Stimulated activated CD4-positive, alpha-beta T cell treated with anti-CD3 and anti-CD28 coated beads, Interleukin-1b, Interleukin-23, amount 100 ng/mL, for 24 hours (primary cell): ENCODE measurements around the gene DOCK4.

Experiments
- DNase-seq, 4 experiments: peaks; one replicate each; pipeline ENCODE4 v3.0.0-alpha.2; 2020; ENCODE audit warnings: low read depth in 4 of 4, low spot score in 1 of 4

The DOCK4 gene

GRCh38 chr7:112215787-112216186 lies 9.6 kb upstream of the DOCK4 start:
- no peak for DNase-seq

GRCh38 chr7:112214883-112215282 lies 8.7 kb upstream of the DOCK4 start:
- DNase-seq = no peak

GRCh38 chr7:112214268-112214667 lies 8.1 kb upstream of the DOCK4 start:
- DNase-seq = no peak

- no peak for DNase-seq
Measured at GRCh38 chr7:112213735-112214134, 7.5 kb upstream of the DOCK4 start.

- DNase-seq = no peak
Measured at GRCh38 chr7:112212571-112212970, 6.4 kb upstream of the DOCK4 start.

- no peak for DNase-seq
Measured at GRCh38 chr7:112211348-112211907, 5.2 kb upstream of the DOCK4 start.

- no peak for DNase-seq
Measured at GRCh38 chr7:112207765-112208164, 1.6 kb upstream of the DOCK4 start.

- DNase-seq = no peak
Measured at GRCh38 chr7:112206991-112207592, 893 bp upstream of the DOCK4 start.

GRCh38 chr7:112205343-112206237 lies 609 bp downstream of the DOCK4 start:
- peak in 1 of 4 experiments; percentile 9 for DNase-seq

GRCh38 chr7:112204499-112205342 lies 1.5 kb downstream of the DOCK4 start:
- DNase-seq = no peak

- no peak for DNase-seq
Measured at GRCh38 chr7:112203365-112203739, 2.8 kb downstream of the DOCK4 start.

GRCh38 chr7:112202816-112203215 lies 3.4 kb downstream of the DOCK4 start:
- no peak for DNase-seq

- no peak for DNase-seq
Measured at GRCh38 chr7:112201839-112202238, 4.4 kb downstream of the DOCK4 start.

- DNase-seq = no peak
Measured at GRCh38 chr7:112201411-112201810, 4.8 kb downstream of the DOCK4 start.

- no peak for DNase-seq
Measured at GRCh38 chr7:112199672-112200071, 6.5 kb downstream of the DOCK4 start.

GRCh38 chr7:112199035-112199655 lies 7.1 kb downstream of the DOCK4 start:
- no peak for DNase-seq

- DNase-seq = no peak
Measured at GRCh38 chr7:112197322-112197721, 8.9 kb downstream of the DOCK4 start.

GRCh38 chr7:112195717-112196116 lies 10.5 kb downstream of the DOCK4 start:
- DNase-seq = no peak

GRCh38 chr7:112193915-112194502 lies 12.2 kb downstream of the DOCK4 start:
- DNase-seq = no peak
